WTC11 (cell line): Measurements from ENCODE around the gene CHPF2.

Experiments
- CTCF ChIP-seq: fragments of 200-600 bp; IDR thresholded peaks from 2 replicates; pipeline ENCODE4 v1.8.0; 2022; ENCODE audit warnings: antibody characterized with exemption
- FOXJ3 ChIP-seq: sonication (generic); formaldehyde crosslinking; IDR thresholded peaks from 2 replicates; pipeline ENCODE4 v1.9.0; 2021; ENCODE audit warnings: missing genetic modification reagents, mild to moderate bottlenecking, borderline replicate concordance
- NFATC4 ChIP-seq: fragments of 250-450 bp; sonication (Bioruptor Pico); IDR thresholded peaks from 2 replicates; pipeline ENCODE4 v1.9.0; 2021; ENCODE audit warnings: mild to moderate bottlenecking
- PRDM15 ChIP-seq: sonication (generic); formaldehyde crosslinking; IDR thresholded peaks from 2 replicates; pipeline ENCODE4 v1.8.0; 2022; ENCODE audit warnings: missing genetic modification reagents

GRCh38 chr7:151282111-151282510 lies 49.8 kb downstream of the CHPF2 start:
- TF ChIP-seq PRDM15 (CRISPR knock-in tag): no peak
- TF ChIP-seq NFATC4 (CRISPR knock-in tag): no peak
- TF ChIP-seq FOXJ3 (CRISPR knock-in tag): no peak
- no peak for TF ChIP-seq CTCF
